ENCODE results near the gene SHROOM2. TPM values are rescaled to one million over a fixed set of nuclear protein-coding genes. Genes with fewer than 3 reads are reported as not detected.

Gene SHROOM2
- total RNA-seq, 2 donors from 2014 or later = 14.4 to 15.4 TPM

DNA sequence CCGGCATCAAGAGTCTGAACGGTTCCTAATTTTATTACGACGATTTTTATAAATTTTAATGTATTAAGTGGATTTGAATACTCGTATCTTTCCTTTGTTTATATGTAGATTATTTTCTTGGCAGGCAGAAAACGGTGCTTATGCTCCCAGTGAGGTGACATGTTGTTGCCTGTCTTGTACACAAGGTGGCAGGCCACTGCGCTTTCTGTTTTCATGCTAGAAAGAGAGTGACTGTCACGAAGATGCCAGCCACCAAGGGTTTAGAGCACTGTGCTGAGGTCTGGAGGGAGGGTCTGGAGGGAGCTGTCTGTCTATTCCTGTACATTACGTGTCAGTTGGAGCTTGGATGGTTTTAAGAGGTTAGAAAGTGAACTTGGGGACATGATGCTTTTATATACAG, 87.7 kb downstream of the SHROOM2 start:
- Histone ChIP-seq H3K27me3 (ENCODE audit: control insufficient read depth, insufficient read depth, low read length, poor library complexity, severe bottlenecking) (no peaks in the 10 kb centered on the region), H3K9me3 (ENCODE audit: control insufficient read depth, low read length) (no peaks in the 10 kb centered on the region), H3K4me3 (ENCODE audit: low read length) (no peak overlapping the region), H3K27ac (ENCODE audit: low read depth, low read length) (no peak overlapping the region), H3K36me3 (ENCODE audit: control insufficient read depth, insufficient read depth, low read length) (no peaks in the 10 kb centered on the region), H3K9ac (ENCODE audit: extremely low read depth, low read length, poor library complexity, severe bottlenecking) (no peak overlapping the region), H3K4me1 (ENCODE audit: control insufficient read depth, insufficient read depth, low read length) (no peaks in the 10 kb centered on the region)
- TF ChIP-seq, protein P1, sequence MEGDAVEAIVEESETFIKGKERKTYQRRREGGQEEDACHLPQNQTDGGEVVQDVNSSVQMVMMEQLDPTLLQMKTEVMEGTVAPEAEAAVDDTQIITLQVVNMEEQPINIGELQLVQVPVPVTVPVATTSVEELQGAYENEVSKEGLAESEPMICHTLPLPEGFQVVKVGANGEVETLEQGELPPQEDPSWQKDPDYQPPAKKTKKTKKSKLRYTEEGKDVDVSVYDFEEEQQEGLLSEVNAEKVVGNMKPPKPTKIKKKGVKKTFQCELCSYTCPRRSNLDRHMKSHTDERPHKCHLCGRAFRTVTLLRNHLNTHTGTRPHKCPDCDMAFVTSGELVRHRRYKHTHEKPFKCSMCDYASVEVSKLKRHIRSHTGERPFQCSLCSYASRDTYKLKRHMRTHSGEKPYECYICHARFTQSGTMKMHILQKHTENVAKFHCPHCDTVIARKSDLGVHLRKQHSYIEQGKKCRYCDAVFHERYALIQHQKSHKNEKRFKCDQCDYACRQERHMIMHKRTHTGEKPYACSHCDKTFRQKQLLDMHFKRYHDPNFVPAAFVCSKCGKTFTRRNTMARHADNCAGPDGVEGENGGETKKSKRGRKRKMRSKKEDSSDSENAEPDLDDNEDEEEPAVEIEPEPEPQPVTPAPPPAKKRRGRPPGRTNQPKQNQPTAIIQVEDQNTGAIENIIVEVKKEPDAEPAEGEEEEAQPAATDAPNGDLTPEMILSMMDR (conservative IDR thresholded peaks at IDR 0.05) = peak; percentile 76
- no peak overlapping the region for H3K27ac Mint-ChIP-seq
- peaks cover 54% of the 10 kb centered on the region for H3K9me3 Mint-ChIP-seq
- no peaks in the 10 kb centered on the region for H3K27me3 Mint-ChIP-seq (ENCODE audit: insufficient read depth)
- H3K4me1 Mint-ChIP-seq = peaks cover 5% of the 10 kb centered on the region
- DNase-seq = peak; percentile 77
- 81% methylated on average over 9 of the region's 9 CpGs; no CpG with 5 or more reads in 1 of the 2 experiments for WGBS, 2 experiments (ENCODE audit: insufficient coverage in 1 of 2, insufficient read length in 1 of 2)
- H3K36me3 Mint-ChIP-seq (ENCODE audit: low read depth) = peaks cover 9% of the 10 kb centered on the region
- H3K4me3 Mint-ChIP-seq = no peak overlapping the region

GRCh38 chrX:9874483-9874882, 88.3 kb downstream of the SHROOM2 start:
- Histone ChIP-seq H3K9ac (ENCODE audit: extremely low read depth, low read length, poor library complexity, severe bottlenecking) (no peak overlapping the region), H3K4me1 (ENCODE audit: control insufficient read depth, insufficient read depth, low read length) (no peaks in the 10 kb centered on the region), H3K27me3 (ENCODE audit: control insufficient read depth, insufficient read depth, low read length, poor library complexity, severe bottlenecking) (no peaks in the 10 kb centered on the region), H3K9me3 (ENCODE audit: control insufficient read depth, low read length) (no peaks in the 10 kb centered on the region), H3K4me3 (ENCODE audit: low read length) (no peak overlapping the region), H3K36me3 (ENCODE audit: control insufficient read depth, insufficient read depth, low read length) (no peaks in the 10 kb centered on the region), H3K27ac (ENCODE audit: low read depth, low read length) (no peak overlapping the region)
- TF ChIP-seq, protein P1 (conservative IDR thresholded peaks at IDR 0.05) = no peak
- DNase-seq = no peak
- Mint-ChIP-seq H3K4me1 (peaks cover 5% of the 10 kb centered on the region), H3K27ac (no peak overlapping the region), H3K36me3 (ENCODE audit: low read depth) (peaks cover 9% of the 10 kb centered on the region), H3K27me3 (ENCODE audit: insufficient read depth) (no peaks in the 10 kb centered on the region), H3K4me3 (no peak overlapping the region), H3K9me3 (peaks cover 53% of the 10 kb centered on the region)
- WGBS, 2 experiments (ENCODE audit: insufficient coverage in 1 of 2, insufficient read length in 1 of 2) = 97 to 100% methylated on average over 2 to 6 of the region's 6 CpGs

DNA sequence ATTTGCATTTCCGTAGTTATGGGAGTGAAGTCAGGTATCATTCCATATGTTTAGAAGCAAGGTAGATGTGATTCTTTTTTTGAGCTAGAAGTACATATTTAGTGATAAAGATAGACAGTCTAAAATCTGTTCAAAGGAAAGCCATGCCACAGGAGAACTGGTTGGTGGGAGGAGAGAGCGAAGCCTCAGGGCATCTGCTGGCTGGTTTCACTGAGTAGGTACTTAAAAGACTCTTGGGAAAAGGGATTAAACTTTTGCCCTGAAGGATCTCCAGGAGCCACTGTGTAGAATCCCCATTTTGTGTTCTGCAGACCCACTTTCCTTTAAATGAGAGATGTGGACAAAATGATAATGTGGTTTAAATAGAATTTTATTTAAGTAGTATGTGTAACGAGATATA, 89.6 kb downstream of the SHROOM2 start:
- TF ChIP-seq, protein P1 (conservative IDR thresholded peaks at IDR 0.05) = no peak
- H3K9me3 ChIP-seq (ENCODE audit: control insufficient read depth, low read length) = no peaks in the 10 kb centered on the region
- DNase-seq = no peak
- Mint-ChIP-seq H3K4me3 (no peak overlapping the region), H3K4me1 (peaks cover 5% of the 10 kb centered on the region), H3K36me3 (ENCODE audit: low read depth) (peaks cover 9% of the 10 kb centered on the region), H3K27ac (no peak overlapping the region), H3K27me3 (ENCODE audit: insufficient read depth) (no peaks in the 10 kb centered on the region), H3K9me3 (peaks cover 61% of the 10 kb centered on the region)
- H3K27ac ChIP-seq (ENCODE audit: low read depth, low read length) = no peak overlapping the region
- no peak overlapping the region for H3K9ac ChIP-seq (ENCODE audit: extremely low read depth, low read length, poor library complexity, severe bottlenecking)
- H3K27me3 ChIP-seq (ENCODE audit: control insufficient read depth, insufficient read depth, low read length, poor library complexity, severe bottlenecking) = no peaks in the 10 kb centered on the region
- no peak overlapping the region for H3K4me3 ChIP-seq (ENCODE audit: low read length)
- 95 to 100% methylated on average over 1 to 2 of the region's 3 CpGs for WGBS, 2 experiments (ENCODE audit: insufficient coverage in 1 of 2, insufficient read length in 1 of 2)
- H3K4me1 ChIP-seq (ENCODE audit: control insufficient read depth, insufficient read depth, low read length) = no peaks in the 10 kb centered on the region
- no peaks in the 10 kb centered on the region for H3K36me3 ChIP-seq (ENCODE audit: control insufficient read depth, insufficient read depth, low read length)
